ENCODE results near the gene GRK3.
"Not testable (repeated sequence)": the region's sequence is repeated elsewhere in the genome, so short reads cannot be mapped to it uniquely, and the experiment has no call there.

Gene GRK3

GRCh38 chr22:25548866-25549464 is 15.5 kb upstream of the GRK3 start:
- in situ Hi-C loops (cut with HindIII; ENCODE audit: low sequenced_read_pairs): no loop called here

DNA sequence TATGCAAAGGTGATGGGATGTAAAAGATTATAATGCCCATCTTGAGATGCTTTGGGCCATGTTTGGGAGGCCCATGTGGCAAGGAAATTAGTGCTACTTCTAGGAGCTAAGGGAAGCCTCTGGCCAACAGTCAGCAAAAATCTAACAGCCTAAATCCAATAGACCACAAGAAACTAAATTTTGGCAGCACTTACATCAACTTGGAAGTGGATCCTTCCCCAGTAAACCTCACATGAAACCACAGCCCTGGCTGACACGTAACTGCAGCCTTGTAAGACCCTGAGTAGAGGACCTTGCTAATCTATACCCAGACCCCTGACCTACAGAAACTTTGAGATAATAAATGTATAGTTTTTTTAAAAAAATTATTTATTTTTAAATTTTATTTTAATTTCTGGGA is 13.1 kb upstream of the GRK3 start:
- in situ Hi-C loops (cut with HindIII; ENCODE audit: low sequenced_read_pairs): no loop called here

- in situ Hi-C loops (cut with HindIII; ENCODE audit: low sequenced_read_pairs): not testable (repeated sequence)
Measured at GRCh38 chr22:25552405-25552804, 12.1 kb upstream of the GRK3 start.

DNA sequence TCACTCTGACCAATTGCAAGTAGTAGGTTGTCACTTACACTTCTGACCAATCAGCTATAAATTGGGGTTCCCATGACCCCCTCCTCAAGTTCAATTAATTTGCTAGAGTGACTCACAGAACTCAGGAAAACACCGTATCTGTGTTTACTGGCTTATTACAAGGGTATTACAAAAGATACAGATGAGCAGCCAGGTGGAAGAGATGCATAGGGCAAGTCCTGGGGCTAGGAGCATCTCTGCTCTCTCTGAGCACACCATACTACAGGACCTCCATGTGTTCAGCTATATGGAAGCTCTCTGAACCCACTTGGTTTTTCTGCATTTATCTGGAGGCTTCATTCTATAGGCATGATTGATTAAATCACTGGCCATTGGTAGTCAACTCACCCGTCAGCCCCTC is 11.3 kb upstream of the GRK3 start:
- in situ Hi-C loops (cut with HindIII; ENCODE audit: low sequenced_read_pairs): no loop called here

GRCh38 chr22:25554238-25554671 is 10.2 kb upstream of the GRK3 start:
- in situ Hi-C loops (cut with HindIII; ENCODE audit: low sequenced_read_pairs): no loop called here

DNA sequence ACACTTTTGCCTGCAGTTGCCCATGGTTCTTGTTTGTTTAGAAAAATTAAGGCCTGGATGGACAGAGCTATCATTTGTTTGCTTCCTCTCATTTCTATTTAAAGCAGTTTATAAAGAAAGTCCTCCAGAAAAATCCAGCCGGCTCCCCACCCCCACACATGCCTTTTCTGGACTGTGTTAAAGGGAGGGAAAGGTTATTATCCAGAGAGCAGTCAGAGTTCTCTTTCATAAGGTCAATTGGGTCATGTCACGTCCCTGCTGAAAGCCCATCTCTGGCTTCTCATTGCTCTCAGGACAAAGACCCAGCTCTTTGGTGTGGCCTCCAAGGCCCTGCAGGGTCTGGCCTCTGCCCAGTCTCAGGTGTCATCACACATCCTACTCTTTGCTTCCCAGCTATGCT is 9.8 kb upstream of the GRK3 start:
- in situ Hi-C loops (cut with HindIII; ENCODE audit: low sequenced_read_pairs): no loop called here

- in situ Hi-C loops (cut with HindIII; ENCODE audit: low sequenced_read_pairs): no loop called here
Measured at GRCh38 chr22:25555586-25555985, 8.9 kb upstream of the GRK3 start.

GRCh38 chr22:25557218-25557617 is 7.3 kb upstream of the GRK3 start:
- in situ Hi-C loops (cut with HindIII; ENCODE audit: low sequenced_read_pairs): no loop called here

- in situ Hi-C loops (cut with HindIII; ENCODE audit: low sequenced_read_pairs): no loop called here
Measured at GRCh38 chr22:25558341-25558740, 6.1 kb upstream of the GRK3 start.

- in situ Hi-C loops (cut with HindIII; ENCODE audit: low sequenced_read_pairs): not testable (repeated sequence)
Measured at GRCh38 chr22:25559910-25560309, 4.6 kb upstream of the GRK3 start.

DNA sequence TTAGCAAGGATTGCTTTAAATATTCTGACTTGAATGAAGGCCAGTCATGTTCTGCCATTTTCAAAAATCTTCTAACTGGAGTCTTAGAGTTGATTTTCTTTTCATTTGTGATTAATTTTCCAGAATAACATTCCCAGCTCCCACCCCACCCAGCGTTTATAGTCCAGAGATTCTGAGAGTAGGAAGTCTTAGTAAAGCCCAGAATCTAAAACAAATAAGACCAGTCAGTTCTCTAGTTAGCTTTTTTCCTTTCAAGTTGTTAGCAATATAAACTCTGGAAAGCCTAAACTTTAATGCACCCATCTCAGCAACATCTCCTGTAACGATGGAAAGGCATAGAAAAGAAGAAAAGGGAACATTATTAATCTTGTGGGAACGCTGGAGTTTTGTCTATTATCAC is 3.3 kb upstream of the GRK3 start:
- in situ Hi-C loops (cut with HindIII; ENCODE audit: low sequenced_read_pairs): not testable (repeated sequence)

DNA sequence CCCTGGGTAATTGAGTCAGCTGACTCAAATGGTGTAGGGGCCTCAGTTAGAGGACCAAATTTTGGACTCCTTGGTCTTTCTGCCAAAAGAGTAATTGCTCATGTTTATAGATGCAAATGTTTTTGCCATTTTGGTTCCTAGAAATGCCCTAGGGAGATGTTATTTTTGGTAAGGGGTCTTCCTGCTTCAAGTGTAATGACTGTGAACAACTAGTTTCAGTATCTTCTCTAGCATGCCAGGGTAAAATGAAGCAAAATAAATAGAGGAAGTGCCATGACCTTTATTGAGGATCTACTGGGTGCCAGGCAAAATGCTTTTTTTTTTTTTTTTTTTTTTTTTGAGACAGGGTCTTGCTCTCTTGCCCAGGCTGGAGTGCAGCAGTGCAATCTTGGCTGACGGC is 2.5 kb upstream of the GRK3 start:
- in situ Hi-C loops (cut with HindIII; ENCODE audit: low sequenced_read_pairs): not testable (repeated sequence)

- in situ Hi-C loops (cut with HindIII; ENCODE audit: low sequenced_read_pairs): not testable (repeated sequence)
Measured at GRCh38 chr22:25562966-25563760, 1.3 kb upstream of the GRK3 start.

GRCh38 chr22:25563761-25564319 is 635 bp upstream of the GRK3 start:
- in situ Hi-C loops (cut with HindIII; ENCODE audit: low sequenced_read_pairs): no loop called here

GRCh38 chr22:25564979-25565677 is 653 bp downstream of the GRK3 start:
- in situ Hi-C loops (cut with HindIII; ENCODE audit: low sequenced_read_pairs): no loop called here

DNA sequence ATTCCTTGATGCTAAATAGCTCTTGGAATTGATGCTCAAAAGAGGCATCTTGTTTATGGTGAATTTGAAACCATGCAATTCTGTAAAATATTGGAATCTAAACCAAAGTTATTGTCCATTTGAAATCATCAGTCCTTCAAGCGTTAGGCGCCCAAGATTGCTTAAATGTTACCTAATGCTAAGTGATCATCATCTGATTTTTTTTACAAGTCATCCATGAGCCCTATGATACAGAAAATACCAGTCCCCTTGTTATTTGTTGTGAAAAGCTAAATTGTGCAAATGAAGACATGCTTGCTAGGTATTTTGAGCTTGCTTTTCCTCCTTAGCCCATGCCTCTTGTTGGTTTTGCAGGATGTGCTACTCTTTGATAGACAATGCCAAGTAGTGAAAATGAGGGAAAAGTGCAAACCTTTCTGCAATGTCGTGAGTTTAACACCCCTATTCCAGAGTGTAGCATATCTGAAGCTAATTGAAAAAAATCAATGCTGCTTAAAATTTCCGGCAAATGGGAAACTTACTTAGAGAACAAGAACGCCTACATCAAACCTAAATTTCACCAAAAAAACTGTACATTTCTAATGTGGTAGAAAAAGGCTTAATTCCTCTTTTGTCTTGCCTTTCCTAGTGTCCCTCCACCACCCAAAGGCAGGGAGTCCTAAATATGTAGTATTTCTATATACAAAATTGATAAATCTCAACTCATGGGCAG is 1.9 kb downstream of the GRK3 start:
- in situ Hi-C loops (cut with HindIII; ENCODE audit: low sequenced_read_pairs): no loop called here

- in situ Hi-C loops (cut with HindIII; ENCODE audit: low sequenced_read_pairs): no loop called here
Measured at GRCh38 chr22:25566898-25567235, 2.4 kb downstream of the GRK3 start.

GRCh38 chr22:25567251-25567675 is 2.8 kb downstream of the GRK3 start:
- in situ Hi-C loops (cut with HindIII; ENCODE audit: low sequenced_read_pairs): no loop called here

- in situ Hi-C loops (cut with HindIII; ENCODE audit: low sequenced_read_pairs): not testable (repeated sequence)
Measured at GRCh38 chr22:25568066-25568465, 3.6 kb downstream of the GRK3 start.

GRCh38 chr22:25569361-25569760 is 4.9 kb downstream of the GRK3 start:
- in situ Hi-C loops (cut with HindIII; ENCODE audit: low sequenced_read_pairs): no loop called here

DNA sequence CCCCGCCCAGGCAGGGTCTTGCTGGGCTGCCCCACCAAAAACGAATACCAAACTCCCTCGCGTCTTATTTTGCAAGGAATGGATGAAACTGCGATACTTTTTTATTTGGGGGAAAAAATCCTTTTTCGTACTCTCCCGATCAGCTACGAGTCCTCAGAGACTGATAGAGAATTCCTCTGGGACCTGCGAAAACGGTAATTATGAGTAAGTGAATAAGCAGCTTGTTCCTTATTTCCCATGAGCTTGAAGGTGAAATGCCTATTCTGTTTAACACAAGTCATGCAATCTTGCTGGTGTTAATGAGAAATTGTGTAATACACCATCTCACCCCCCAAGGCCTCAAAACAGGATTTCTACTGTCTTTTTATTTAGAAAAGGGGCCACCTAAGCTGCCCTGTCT is 5.5 kb downstream of the GRK3 start:
- in situ Hi-C loops (cut with HindIII; ENCODE audit: low sequenced_read_pairs): no loop called here

All from DLD1 (cell line).